Measurements from ENCODE around the gene CCND2. TPM values are rescaled to one million over a fixed set of nuclear protein-coding genes. Genes with fewer than 3 reads are reported as not detected.

Gene CCND2
- total RNA-seq, 1 experiment from 2014 or later = 70.9 TPM

DNA sequence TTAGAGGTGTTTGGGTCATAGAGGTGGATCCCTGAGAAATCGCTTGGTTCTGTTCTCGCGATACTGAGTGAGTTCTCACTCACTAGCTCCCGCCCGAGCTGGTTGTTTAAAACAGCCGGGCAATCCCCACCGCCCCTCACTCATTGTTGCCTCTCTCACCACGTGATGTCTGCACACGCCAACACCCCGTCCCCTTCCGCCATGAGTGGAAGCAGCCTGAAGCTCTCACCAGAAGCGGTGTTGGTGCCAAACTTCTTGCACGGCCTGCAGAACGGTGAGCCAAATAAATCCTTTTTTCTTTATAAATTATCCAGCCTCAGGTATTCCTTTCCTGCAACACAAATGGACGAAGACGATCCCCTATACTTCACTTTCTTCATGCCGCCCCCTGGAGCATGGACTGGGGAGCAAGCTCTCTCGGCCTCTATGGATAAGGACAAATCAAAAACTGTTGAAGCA is 45.4 kb upstream of the CCND2 start:
- BruUV-seq (replicated peaks) = no TSS peak
- CTCF ChIA-PET = interaction anchor here (0.6 kb wide), 2 partner anchors 10 to 370 kb away, joined by 3 to 5 read pairs; no protein-coding TSS in a partner anchor
- intact Hi-C loops (cut with micrococcal nuclease) = no loop called here
- TF ChIP-seq, protein P1, sequence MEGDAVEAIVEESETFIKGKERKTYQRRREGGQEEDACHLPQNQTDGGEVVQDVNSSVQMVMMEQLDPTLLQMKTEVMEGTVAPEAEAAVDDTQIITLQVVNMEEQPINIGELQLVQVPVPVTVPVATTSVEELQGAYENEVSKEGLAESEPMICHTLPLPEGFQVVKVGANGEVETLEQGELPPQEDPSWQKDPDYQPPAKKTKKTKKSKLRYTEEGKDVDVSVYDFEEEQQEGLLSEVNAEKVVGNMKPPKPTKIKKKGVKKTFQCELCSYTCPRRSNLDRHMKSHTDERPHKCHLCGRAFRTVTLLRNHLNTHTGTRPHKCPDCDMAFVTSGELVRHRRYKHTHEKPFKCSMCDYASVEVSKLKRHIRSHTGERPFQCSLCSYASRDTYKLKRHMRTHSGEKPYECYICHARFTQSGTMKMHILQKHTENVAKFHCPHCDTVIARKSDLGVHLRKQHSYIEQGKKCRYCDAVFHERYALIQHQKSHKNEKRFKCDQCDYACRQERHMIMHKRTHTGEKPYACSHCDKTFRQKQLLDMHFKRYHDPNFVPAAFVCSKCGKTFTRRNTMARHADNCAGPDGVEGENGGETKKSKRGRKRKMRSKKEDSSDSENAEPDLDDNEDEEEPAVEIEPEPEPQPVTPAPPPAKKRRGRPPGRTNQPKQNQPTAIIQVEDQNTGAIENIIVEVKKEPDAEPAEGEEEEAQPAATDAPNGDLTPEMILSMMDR (IDR thresholded peaks at IDR 0.05; ENCODE audit: unreplicated experiment) = no peak
- Mint-ChIP-seq H3K4me3 (ENCODE audit: unreplicated experiment) (no peak overlapping the region), H3K36me3 (ENCODE audit: insufficient read depth, unreplicated experiment) (no peaks in the 10 kb centered on the region), H3K4me1 (ENCODE audit: insufficient read depth, unreplicated experiment) (no peaks in the 10 kb centered on the region), H3K27me3 (ENCODE audit: insufficient read depth, unreplicated experiment) (peaks cover 73% of the 10 kb centered on the region), H3K27ac (ENCODE audit: low read depth, unreplicated experiment) (no peak overlapping the region), H3K9me3 (ENCODE audit: unreplicated experiment) (no peaks in the 10 kb centered on the region)
- POLR2A ChIA-PET = no interaction called here
- DNase-seq (ENCODE audit: unreplicated experiment) = no peak

DNA sequence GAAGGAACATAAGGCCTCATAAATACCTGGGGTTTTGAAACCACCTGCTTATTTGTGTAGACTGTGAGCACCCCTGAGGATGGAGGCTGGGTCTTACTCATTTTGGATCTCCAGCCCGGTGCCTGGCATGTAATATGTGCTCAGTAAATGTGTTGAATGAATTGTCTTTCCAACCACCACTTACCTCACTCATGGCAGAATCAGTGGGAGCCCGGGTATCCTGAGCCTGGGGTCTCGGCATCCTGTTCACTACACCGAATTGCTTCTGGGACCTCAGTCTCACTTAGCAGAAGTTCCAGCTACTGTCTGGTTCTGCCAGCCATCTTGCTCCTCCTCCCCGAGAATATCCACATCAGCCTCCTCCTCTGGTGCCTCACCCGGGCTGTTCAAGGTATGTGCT is 43.0 kb upstream of the CCND2 start:
- intact Hi-C loops (cut with micrococcal nuclease) = no loop called here
- BruUV-seq (replicated peaks) = no TSS peak
- H3K36me3 Mint-ChIP-seq (ENCODE audit: insufficient read depth, unreplicated experiment) = no peaks in the 10 kb centered on the region
- H3K27me3 Mint-ChIP-seq (ENCODE audit: insufficient read depth, unreplicated experiment) = peaks cover 86% of the 10 kb centered on the region
- ChIA-PET CTCF (interaction anchor here (0.6 kb wide), 1 partner anchor 608 kb away, joined by 3 read pairs; no protein-coding TSS in a partner anchor), POLR2A (no interaction called here)
- H3K4me3 Mint-ChIP-seq (ENCODE audit: unreplicated experiment) = no peak overlapping the region
- TF ChIP-seq, protein P1 (IDR thresholded peaks at IDR 0.05; ENCODE audit: unreplicated experiment) = no peak
- no peaks in the 10 kb centered on the region for H3K4me1 Mint-ChIP-seq (ENCODE audit: insufficient read depth, unreplicated experiment)
- H3K27ac Mint-ChIP-seq (ENCODE audit: low read depth, unreplicated experiment) = no peak overlapping the region
- no peaks in the 10 kb centered on the region for H3K9me3 Mint-ChIP-seq (ENCODE audit: unreplicated experiment)
- DNase-seq (ENCODE audit: unreplicated experiment) = no peak

DNA sequence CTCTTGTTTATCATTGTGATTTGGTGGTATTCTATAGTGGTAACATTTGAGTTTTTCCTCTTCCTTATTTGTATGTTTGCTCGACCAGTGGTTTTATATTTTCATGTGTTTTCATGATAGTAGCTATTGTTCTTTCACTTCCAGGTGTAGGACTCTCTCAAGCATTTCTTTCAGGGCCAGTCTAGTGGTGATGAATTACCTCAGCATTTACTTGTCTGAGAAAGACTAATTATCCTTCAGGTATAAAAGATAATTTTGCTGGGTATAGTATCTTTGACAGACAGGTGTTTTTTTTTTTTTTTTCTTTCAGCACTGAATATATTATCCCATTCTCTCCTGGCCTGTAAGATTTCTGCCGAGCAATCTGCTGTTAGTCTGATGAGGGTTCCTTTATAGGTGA is 35.0 kb upstream of the CCND2 start:
- Mint-ChIP-seq H3K27me3 (ENCODE audit: insufficient read depth, unreplicated experiment) (peaks cover 87% of the 10 kb centered on the region), H3K4me1 (ENCODE audit: insufficient read depth, unreplicated experiment) (no peaks in the 10 kb centered on the region), H3K36me3 (ENCODE audit: insufficient read depth, unreplicated experiment) (no peaks in the 10 kb centered on the region), H3K4me3 (ENCODE audit: unreplicated experiment) (no peak overlapping the region), H3K27ac (ENCODE audit: low read depth, unreplicated experiment) (no peak overlapping the region), H3K9me3 (ENCODE audit: unreplicated experiment) (peaks cover 8% of the 10 kb centered on the region)
- DNase-seq (ENCODE audit: unreplicated experiment) = no peak
- TF ChIP-seq, protein P1 (IDR thresholded peaks at IDR 0.05; ENCODE audit: unreplicated experiment) = no peak
- POLR2A ChIA-PET = no interaction called here
- CTCF ChIA-PET = interaction anchor here (0.7 kb wide), 1 partner anchor 34 kb away, joined by 3 read pairs; no protein-coding TSS in a partner anchor
- intact Hi-C loops (cut with micrococcal nuclease) = no loop called here
- no TSS peak for BruUV-seq (replicated peaks)

DNA sequence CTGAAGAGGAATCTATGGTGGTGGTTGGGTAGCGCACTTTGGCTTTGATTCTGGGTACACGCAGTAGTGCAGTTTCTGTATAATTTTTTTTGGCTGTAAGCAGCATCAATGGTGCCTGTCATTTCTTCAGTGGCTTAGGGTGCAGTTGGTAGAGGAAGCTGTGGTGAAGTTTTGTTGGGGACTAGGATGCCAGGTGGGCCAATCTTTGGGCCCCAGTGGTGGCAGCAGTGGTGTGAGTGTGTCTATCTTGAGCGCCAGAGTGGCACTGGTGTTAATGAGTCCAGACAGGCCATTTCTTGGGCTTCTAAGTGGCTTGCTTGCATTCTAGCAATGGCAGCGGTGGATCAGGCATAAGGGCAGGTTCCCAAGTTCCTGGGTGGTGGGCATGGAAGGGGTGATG is 33.8 kb upstream of the CCND2 start:
- ChIA-PET POLR2A (no interaction called here), CTCF (interaction anchor here (0.5 kb wide), 1 partner anchor 1090 kb away, joined by 3 read pairs; no protein-coding TSS in a partner anchor)
- BruUV-seq (replicated peaks) = no TSS peak
- Mint-ChIP-seq H3K27me3 (ENCODE audit: insufficient read depth, unreplicated experiment) (peaks cover 87% of the 10 kb centered on the region), H3K27ac (ENCODE audit: low read depth, unreplicated experiment) (no peak overlapping the region), H3K4me3 (ENCODE audit: unreplicated experiment) (no peak overlapping the region), H3K4me1 (ENCODE audit: insufficient read depth, unreplicated experiment) (no peaks in the 10 kb centered on the region), H3K9me3 (ENCODE audit: unreplicated experiment) (peaks cover 20% of the 10 kb centered on the region), H3K36me3 (ENCODE audit: insufficient read depth, unreplicated experiment) (no peaks in the 10 kb centered on the region)
- intact Hi-C loops (cut with micrococcal nuclease) = no loop called here
- no peak for DNase-seq (ENCODE audit: unreplicated experiment)
- TF ChIP-seq, protein P1 (IDR thresholded peaks at IDR 0.05; ENCODE audit: unreplicated experiment) = no peak
